Measurements from ENCODE around the gene EPB41L2. TPM values are rescaled to one million over a fixed set of nuclear protein-coding genes. Genes with fewer than 3 reads are reported as not detected.

EPB41L2 gene
- total RNA-seq, 1 donor from 2014 or later: 136 TPM

GRCh38 chr6:131068165-131068564 lies 5.1 kb upstream of the EPB41L2 start:
- no peaks in the 10 kb centered on the region for H4K20me1 ChIP-seq (ENCODE audit: insufficient read depth, low read length)
- Mint-ChIP-seq H3K4me1 (ENCODE audit: low read depth, unreplicated experiment) (peaks cover 3% of the 10 kb centered on the region), H3K36me3 (ENCODE audit: low read depth, unreplicated experiment) (no peaks in the 10 kb centered on the region), H3K4me3 (ENCODE audit: unreplicated experiment) (no peak overlapping the region), H3K27ac (ENCODE audit: unreplicated experiment) (no peak overlapping the region), H3K9me3 (ENCODE audit: unreplicated experiment) (no peaks in the 10 kb centered on the region), H3K27me3 (ENCODE audit: low read depth, unreplicated experiment) (no peaks in the 10 kb centered on the region)
- no peak overlapping the region for H3K4me2 ChIP-seq (ENCODE audit: low read length)
- no peaks in the 10 kb centered on the region for H3K79me2 ChIP-seq (ENCODE audit: insufficient read depth, low read length)
- H3K4me3 ChIP-seq (ENCODE audit: insufficient read depth, low read depth, low read length): no peak overlapping the region
- DNase-seq (ENCODE audit: low read depth): no peak
- no peak overlapping the region for H3K9ac ChIP-seq (ENCODE audit: low read length)
- H3K27me3 ChIP-seq (ENCODE audit: insufficient read depth, low read length): no peaks in the 10 kb centered on the region
- TF ChIP-seq CTCF (IDR thresholded peaks at IDR 0.05; ENCODE audit: insufficient read depth, low read depth, low read length) (no peak), EZH2 (IDR thresholded peaks at IDR 0.05; ENCODE audit: insufficient read depth, low read length) (no peak)
- H3K27ac ChIP-seq (ENCODE audit: low read depth, low read length): no peak overlapping the region
- no peak overlapping the region for H2AFZ ChIP-seq (ENCODE audit: low read depth, low read length)
- FAIRE-seq: no peak
- H3K4me1 ChIP-seq (ENCODE audit: insufficient read depth, low read length): peaks cover 7% of the 10 kb centered on the region
- H3K36me3 ChIP-seq (ENCODE audit: insufficient read depth, low read length): no peaks in the 10 kb centered on the region
- no peaks in the 10 kb centered on the region for H3K9me3 ChIP-seq (ENCODE audit: insufficient read depth, low read depth, low read length)

GRCh38 chr6:131067521-131067920 lies 4.5 kb upstream of the EPB41L2 start:
- Mint-ChIP-seq H3K27me3 (ENCODE audit: low read depth, unreplicated experiment) (no peaks in the 10 kb centered on the region), H3K27ac (ENCODE audit: unreplicated experiment) (no peak overlapping the region), H3K9me3 (ENCODE audit: unreplicated experiment) (no peaks in the 10 kb centered on the region), H3K4me3 (ENCODE audit: unreplicated experiment) (no peak overlapping the region), H3K36me3 (ENCODE audit: low read depth, unreplicated experiment) (no peaks in the 10 kb centered on the region), H3K4me1 (ENCODE audit: low read depth, unreplicated experiment) (peaks cover 3% of the 10 kb centered on the region)
- FAIRE-seq (no peak), DNase-seq (ENCODE audit: low read depth) (no peak)
- Histone ChIP-seq H3K79me2 (ENCODE audit: insufficient read depth, low read length) (peaks cover 2% of the 10 kb centered on the region), H3K4me1 (ENCODE audit: insufficient read depth, low read length) (peaks cover 7% of the 10 kb centered on the region), H3K27me3 (ENCODE audit: insufficient read depth, low read length) (no peaks in the 10 kb centered on the region), H3K27ac (ENCODE audit: low read depth, low read length) (no peak overlapping the region), H3K4me2 (ENCODE audit: low read length) (no peak overlapping the region), H3K9me3 (ENCODE audit: insufficient read depth, low read depth, low read length) (no peaks in the 10 kb centered on the region), H3K9ac (ENCODE audit: low read length) (no peak overlapping the region), H3K36me3 (ENCODE audit: insufficient read depth, low read length) (no peaks in the 10 kb centered on the region), H3K4me3 (ENCODE audit: insufficient read depth, low read depth, low read length) (no peak overlapping the region), H2AFZ (ENCODE audit: low read depth, low read length) (no peak overlapping the region), H4K20me1 (ENCODE audit: insufficient read depth, low read length) (no peaks in the 10 kb centered on the region)
- no peak for TF ChIP-seq EZH2 (IDR thresholded peaks at IDR 0.05; ENCODE audit: insufficient read depth, low read length)
- no peak for TF ChIP-seq CTCF (IDR thresholded peaks at IDR 0.05; ENCODE audit: insufficient read depth, low read depth, low read length)

- no peak for TF ChIP-seq EZH2 (IDR thresholded peaks at IDR 0.05; ENCODE audit: insufficient read depth, low read length)
- TF ChIP-seq CTCF (IDR thresholded peaks at IDR 0.05; ENCODE audit: insufficient read depth, low read depth, low read length): no peak
- DNase-seq (ENCODE audit: low read depth) (no peak), FAIRE-seq (no peak)
- Histone ChIP-seq H3K79me2 (ENCODE audit: insufficient read depth, low read length) (peaks cover 18% of the 10 kb centered on the region), H3K27me3 (ENCODE audit: insufficient read depth, low read length) (no peaks in the 10 kb centered on the region), H3K9ac (ENCODE audit: low read length) (no peak overlapping the region), H3K4me3 (ENCODE audit: insufficient read depth, low read depth, low read length) (no peak overlapping the region), H4K20me1 (ENCODE audit: insufficient read depth, low read length) (peaks cover 9% of the 10 kb centered on the region), H3K9me3 (ENCODE audit: insufficient read depth, low read depth, low read length) (no peaks in the 10 kb centered on the region), H2AFZ (ENCODE audit: low read depth, low read length) (no peak overlapping the region), H3K4me1 (ENCODE audit: insufficient read depth, low read length) (peaks cover 18% of the 10 kb centered on the region), H3K36me3 (ENCODE audit: insufficient read depth, low read length) (no peaks in the 10 kb centered on the region), H3K27ac (ENCODE audit: low read depth, low read length) (no peak overlapping the region), H3K4me2 (ENCODE audit: low read length) (no peak overlapping the region)
- H3K4me3 Mint-ChIP-seq (ENCODE audit: unreplicated experiment): no peak overlapping the region
- H3K27ac Mint-ChIP-seq (ENCODE audit: unreplicated experiment): no peak overlapping the region
- H3K36me3 Mint-ChIP-seq (ENCODE audit: low read depth, unreplicated experiment): no peaks in the 10 kb centered on the region
- H3K4me1 Mint-ChIP-seq (ENCODE audit: low read depth, unreplicated experiment): peaks cover 7% of the 10 kb centered on the region
- no peaks in the 10 kb centered on the region for H3K9me3 Mint-ChIP-seq (ENCODE audit: unreplicated experiment)
- no peaks in the 10 kb centered on the region for H3K27me3 Mint-ChIP-seq (ENCODE audit: low read depth, unreplicated experiment)
These were observed 2.8 kb upstream of the EPB41L2 start for GRCh38 chr6:131065824-131066171.
